CD4-positive, alpha-beta T cell treated with Interleukin-10 for 1 hour (primary cell): Measurements from ENCODE around the gene PAPLN.
"Not testable (repeated sequence)": the region's sequence is repeated elsewhere in the genome, so short reads cannot be mapped to it uniquely, and the experiment has no call there.

Experiments
- DNase-seq: peaks from one replicate; pipeline ENCODE4 v3.0.0-alpha.2; 2020

The PAPLN gene

GRCh38 chr14:73237219-73237785, at the start of gene PAPLN:
TSS of gene PAPLN (plus strand) at chr14:73237506. CDS start at chr14:73239779, 2,273 bp downstream.
- no peak for DNase-seq

- DNase-seq: no peak
Observed at GRCh38 chr14:73188501-73188911, 48.8 kb upstream of the PAPLN start.

- no peak for DNase-seq
Observed at GRCh38 chr14:73189651-73190050, 47.7 kb upstream of the PAPLN start.

- no peak for DNase-seq
Observed at GRCh38 chr14:73191441-73191840, 45.9 kb upstream of the PAPLN start.

- not testable (repeated sequence) for DNase-seq
Observed at GRCh38 chr14:73194306-73194705, 43.0 kb upstream of the PAPLN start.

- no peak for DNase-seq
Observed at GRCh38 chr14:73198253-73198652, 39.1 kb upstream of the PAPLN start.

GRCh38 chr14:73203527-73203926, 33.8 kb upstream of the PAPLN start:
- no peak for DNase-seq

- DNase-seq: no peak
Observed at GRCh38 chr14:73207615-73208014, 29.7 kb upstream of the PAPLN start.

- no peak for DNase-seq
Observed at GRCh38 chr14:73208390-73208789, 28.9 kb upstream of the PAPLN start.

- no peak for DNase-seq
Observed at GRCh38 chr14:73208846-73209245, 28.5 kb upstream of the PAPLN start.

GRCh38 chr14:73209953-73210352, 27.4 kb upstream of the PAPLN start:
- no peak for DNase-seq

GRCh38 chr14:73211251-73212040, 25.9 kb upstream of the PAPLN start:
- no peak for DNase-seq

GRCh38 chr14:73216030-73216429, 21.3 kb upstream of the PAPLN start:
- no peak for DNase-seq

GRCh38 chr14:73217411-73217810, 19.9 kb upstream of the PAPLN start:
- DNase-seq: no peak

- no peak for DNase-seq
Observed at GRCh38 chr14:73220061-73220460, 17.2 kb upstream of the PAPLN start.

- no peak for DNase-seq
Observed at GRCh38 chr14:73220634-73221033, 16.7 kb upstream of the PAPLN start.

- no peak for DNase-seq
Observed at GRCh38 chr14:73221945-73222344, 15.4 kb upstream of the PAPLN start.

GRCh38 chr14:73223049-73223448, 14.3 kb upstream of the PAPLN start:
- DNase-seq: no peak

- DNase-seq: no peak
Observed at GRCh38 chr14:73225496-73225895, 11.8 kb upstream of the PAPLN start.

- no peak for DNase-seq
Observed at GRCh38 chr14:73227812-73228781, 9.2 kb upstream of the PAPLN start.

- DNase-seq: no peak
Observed at GRCh38 chr14:73230051-73230450, 7.3 kb upstream of the PAPLN start.

GRCh38 chr14:73231981-73232851, 5.1 kb upstream of the PAPLN start:
- DNase-seq: no peak
